Smooth muscle cell (in vitro differentiated cells): ENCODE data around the gene GRID1. TPM values are rescaled to one million over a fixed set of nuclear protein-coding genes. Genes with fewer than 3 reads are reported as not detected.

Source experiments
- DNase-seq: peaks from one replicate; lab custom pipeline; 2025; ENCODE audit not compliant: unreplicated experiment; lab: John Stamatoyannopoulos, UW
- H2AFZ ChIP-seq: fragments of 200-600 bp; sonication (generic); 2 replicates; pipeline ENCODE4 v1.6.0; 2016; ENCODE audit warnings: antibody characterized with exemption, low read depth, mild to moderate bottlenecking
- H3F3A ChIP-seq: fragments of 200-600 bp; sonication (generic); 2 replicates; pipeline ENCODE4 v1.6.0; 2017; ENCODE audit warnings: antibody characterized with exemption, low read depth
- H3K27ac ChIP-seq: fragments of 200-600 bp; sonication (generic); 2 replicates; pipeline ENCODE4 v1.5.1; 2016; ENCODE audit warnings: low read depth, mild to moderate bottlenecking
- H3K27me3 ChIP-seq: fragments of 200-600 bp; sonication (generic); 2 replicates; pipeline ENCODE4 v1.6.1; 2016; ENCODE audit warnings: low read depth, mild to moderate bottlenecking
- H3K36me3 ChIP-seq: fragments of 200-600 bp; sonication (generic); 2 replicates; pipeline ENCODE4 v1.5.1; 2016; ENCODE audit warnings: low read depth
- H3K4me1 ChIP-seq: fragments of 200-600 bp; sonication (generic); 2 replicates; pipeline ENCODE4 v1.5.1; 2016; ENCODE audit warnings: low read depth
- H3K4me2 ChIP-seq: fragments of 200-600 bp; sonication (generic); 2 replicates; pipeline ENCODE4 v1.6.0; 2016; ENCODE audit warnings: mild to moderate bottlenecking
- H3K4me3 ChIP-seq: fragments of 200-600 bp; sonication (generic); 2 replicates; pipeline ENCODE4 v1.5.1; 2016; ENCODE audit warnings: mild to moderate bottlenecking
- H3K79me2 ChIP-seq: fragments of 200-600 bp; sonication (generic); 2 replicates; pipeline ENCODE4 v1.6.0; 2016; ENCODE audit warnings: low read depth, mild to moderate bottlenecking
- H3K9ac ChIP-seq: fragments of 200-600 bp; sonication (generic); 2 replicates; pipeline ENCODE4 v1.6.0; 2016; ENCODE audit warnings: low read depth
- H3K9me3 ChIP-seq: fragments of 200-600 bp; sonication (generic); replicated peaks from 2 replicates; pipeline ENCODE4 v1.5.1; 2016; ENCODE audit warnings: low read depth
- H4K20me1 ChIP-seq: fragments of 200-600 bp; sonication (generic); 2 replicates; pipeline ENCODE4 v1.6.0; 2016; ENCODE audit warnings: low read depth
- WGBS: methylation state at CpG from one replicate; pipeline ENCODE4 v1.1.7; 2016; ENCODE audit warnings: low lambda C conversion rate; 5-methylcytosine and 5-hydroxymethylcytosine counted together
- polyA plus RNA-seq: library from polyadenylated mRNA; unstranded; fragments of >200 nt; fragmentation: Nextera tagmentation; extraction: Ambion mirVana; gene quantifications from 2 replicates; pipeline ENCODE4 v1.2.1, GENCODE V29; 2016
- total RNA-seq: library from RNA; depleted of rRNA; stranded (reverse); fragments of >200 nt; gene quantifications from 2 replicates; pipeline ENCODE4 v1.2.3, GENCODE V29; 2014
- TF ChIP-seq, protein P1 (sequence below): fragments of 200-600 bp; sonication (generic); IDR thresholded peaks from 2 replicates; pipeline ENCODE4 v1.5.1; 2017; ENCODE audit warnings: borderline replicate concordance, mild to moderate bottlenecking, antibody characterized with exemption; ENCODE audit not compliant: insufficient read depth, poor library complexity, severe bottlenecking

Gene GRID1
- total and polyA plus RNA-seq, 2 experiments from 2014 or later, result 4.4 to 7.4 TPM

DNA sequence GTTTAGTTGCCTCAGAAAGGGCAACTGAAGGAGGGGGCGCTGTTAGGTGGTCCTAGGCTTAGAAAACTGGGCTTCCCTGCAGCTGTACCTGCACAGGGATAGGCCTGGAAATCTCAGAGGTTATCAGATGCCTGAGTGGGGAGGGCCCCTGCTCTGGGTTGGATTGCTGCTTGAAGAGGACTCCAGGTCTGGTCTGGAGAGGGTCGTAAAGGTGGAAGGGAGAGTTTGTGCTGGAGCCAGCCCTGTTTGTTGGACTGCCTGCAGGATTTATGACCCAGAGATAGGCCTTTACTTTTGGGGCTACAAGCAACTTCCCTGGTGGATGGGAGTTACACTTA lies 765.9 kb downstream of the GRID1 start:
- Histone ChIP-seq H3K4me2 (no peak overlapping the region), H3K36me3 (no peaks in the 10 kb centered on the region), H3K27me3 (no peaks in the 10 kb centered on the region), H3K79me2 (no peaks in the 10 kb centered on the region), H2AFZ (no peak overlapping the region), H3F3A (no peaks in the 10 kb centered on the region), H4K20me1 (no peaks in the 10 kb centered on the region), H3K9ac (no peak overlapping the region), H3K4me3 (no peak overlapping the region), H3K9me3 (no peaks in the 10 kb centered on the region), H3K27ac (no peak overlapping the region), H3K4me1 (no peaks in the 10 kb centered on the region)
- TF ChIP-seq, protein P1, sequence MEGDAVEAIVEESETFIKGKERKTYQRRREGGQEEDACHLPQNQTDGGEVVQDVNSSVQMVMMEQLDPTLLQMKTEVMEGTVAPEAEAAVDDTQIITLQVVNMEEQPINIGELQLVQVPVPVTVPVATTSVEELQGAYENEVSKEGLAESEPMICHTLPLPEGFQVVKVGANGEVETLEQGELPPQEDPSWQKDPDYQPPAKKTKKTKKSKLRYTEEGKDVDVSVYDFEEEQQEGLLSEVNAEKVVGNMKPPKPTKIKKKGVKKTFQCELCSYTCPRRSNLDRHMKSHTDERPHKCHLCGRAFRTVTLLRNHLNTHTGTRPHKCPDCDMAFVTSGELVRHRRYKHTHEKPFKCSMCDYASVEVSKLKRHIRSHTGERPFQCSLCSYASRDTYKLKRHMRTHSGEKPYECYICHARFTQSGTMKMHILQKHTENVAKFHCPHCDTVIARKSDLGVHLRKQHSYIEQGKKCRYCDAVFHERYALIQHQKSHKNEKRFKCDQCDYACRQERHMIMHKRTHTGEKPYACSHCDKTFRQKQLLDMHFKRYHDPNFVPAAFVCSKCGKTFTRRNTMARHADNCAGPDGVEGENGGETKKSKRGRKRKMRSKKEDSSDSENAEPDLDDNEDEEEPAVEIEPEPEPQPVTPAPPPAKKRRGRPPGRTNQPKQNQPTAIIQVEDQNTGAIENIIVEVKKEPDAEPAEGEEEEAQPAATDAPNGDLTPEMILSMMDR, result no peak
- WGBS, result 74% methylated on average over 2 of the region's 2 CpGs
- no peak for DNase-seq

DNA sequence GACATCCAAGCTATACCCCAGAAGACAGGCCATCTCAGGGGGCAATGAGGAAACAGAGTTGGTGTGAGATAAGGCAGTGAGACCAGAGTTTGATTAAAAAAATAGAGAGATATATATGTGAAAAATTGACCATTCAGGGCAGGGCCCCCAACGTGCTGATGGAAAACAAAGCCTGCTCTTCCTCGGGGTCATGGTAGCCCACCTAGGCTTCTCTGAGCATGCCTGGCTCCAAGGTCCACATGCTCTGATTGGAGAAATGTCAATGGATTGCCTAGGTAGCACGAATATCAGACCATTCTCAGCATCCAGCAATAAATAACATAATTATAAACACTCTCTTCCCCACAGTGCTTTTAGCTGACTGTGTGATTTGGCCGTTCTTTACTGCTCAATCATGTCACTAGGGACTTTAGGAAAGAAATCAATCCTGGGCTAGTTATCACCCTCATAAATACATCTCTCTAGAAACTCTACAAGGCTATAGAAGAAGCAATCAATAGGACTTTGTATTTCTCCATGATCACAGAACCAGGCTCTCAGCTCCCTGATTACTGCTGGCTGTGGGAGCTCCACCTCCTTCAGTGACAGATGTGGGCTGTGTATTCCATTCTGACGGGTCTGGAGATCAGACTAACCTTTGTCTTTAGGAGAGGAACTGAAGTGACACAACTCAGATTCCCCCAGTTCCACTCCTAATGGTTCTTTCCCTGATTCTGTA lies 766.4 kb downstream of the GRID1 start:
- H3F3A ChIP-seq, result no peaks in the 10 kb centered on the region
- H3K4me3 ChIP-seq, result no peak overlapping the region
- H3K4me1 ChIP-seq, result no peaks in the 10 kb centered on the region
- H3K9ac ChIP-seq, result no peak overlapping the region
- H3K79me2 ChIP-seq, result no peaks in the 10 kb centered on the region
- H3K36me3 ChIP-seq, result no peaks in the 10 kb centered on the region
- WGBS, result 79% methylated on average over 5 of the region's 5 CpGs
- TF ChIP-seq, protein P1, result no peak
- H3K4me2 ChIP-seq, result no peak overlapping the region
- no peaks in the 10 kb centered on the region for H3K9me3 ChIP-seq
- no peaks in the 10 kb centered on the region for H4K20me1 ChIP-seq
- no peak overlapping the region for H3K27ac ChIP-seq
- no peak overlapping the region for H2AFZ ChIP-seq
- DNase-seq, result no peak
- H3K27me3 ChIP-seq, result no peaks in the 10 kb centered on the region

DNA sequence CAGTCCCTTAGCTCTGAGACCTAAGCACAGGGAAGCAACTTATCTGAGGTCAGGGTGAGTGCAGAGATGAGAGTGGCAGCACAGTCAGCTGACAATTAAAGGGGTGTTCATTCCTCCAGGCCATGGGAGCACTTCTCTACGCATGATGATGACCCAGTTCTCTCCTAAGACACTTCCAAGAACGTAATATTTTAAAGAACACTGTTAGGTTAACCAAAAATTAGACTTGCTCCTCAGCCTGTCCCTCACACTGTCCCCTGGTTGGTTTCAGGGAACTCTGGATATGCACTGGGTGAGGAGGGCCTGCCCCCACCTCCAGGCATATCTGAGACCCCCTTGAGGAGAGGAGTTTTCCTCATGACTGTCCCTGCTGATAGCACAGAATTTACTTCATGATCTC lies 767.5 kb downstream of the GRID1 start:
- no peaks in the 10 kb centered on the region for H3K27me3 ChIP-seq
- H3K4me2 ChIP-seq, result no peak overlapping the region
- no peak overlapping the region for H2AFZ ChIP-seq
- H4K20me1 ChIP-seq, result no peaks in the 10 kb centered on the region
- H3K36me3 ChIP-seq, result no peaks in the 10 kb centered on the region
- no peak overlapping the region for H3K27ac ChIP-seq
- H3K4me1 ChIP-seq, result no peaks in the 10 kb centered on the region
- DNase-seq, result no peak
- no peak overlapping the region for H3K4me3 ChIP-seq
- no peak overlapping the region for H3K9ac ChIP-seq
- no peaks in the 10 kb centered on the region for H3K9me3 ChIP-seq
- TF ChIP-seq, protein P1, result no peak
- no peaks in the 10 kb centered on the region for H3K79me2 ChIP-seq
- no peaks in the 10 kb centered on the region for H3F3A ChIP-seq
- 100% methylated on average over 2 of the region's 2 CpGs for WGBS

DNA sequence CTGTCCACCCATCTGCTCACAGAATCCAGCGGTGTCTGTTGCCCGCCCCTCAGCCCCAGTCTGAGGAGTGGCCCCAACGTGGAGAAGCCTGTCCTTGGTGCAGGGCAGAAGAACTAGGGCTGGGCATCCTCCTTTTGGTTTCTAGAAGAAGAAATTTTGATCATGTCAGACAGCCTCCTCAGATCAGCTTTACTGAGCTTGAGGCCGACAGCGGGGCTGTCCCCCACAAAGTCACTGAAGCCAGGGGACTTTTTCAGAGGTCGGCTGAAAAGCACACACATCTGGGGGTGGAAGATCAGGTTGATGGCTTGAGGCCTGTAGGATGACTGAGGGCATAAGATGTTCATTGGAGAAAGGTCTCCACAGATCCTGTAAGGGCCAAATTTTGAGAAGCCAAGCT lies 767.9 kb downstream of the GRID1 start:
- Histone ChIP-seq H3K9ac (no peak overlapping the region), H3K79me2 (no peaks in the 10 kb centered on the region), H3K36me3 (no peaks in the 10 kb centered on the region), H2AFZ (no peak overlapping the region), H4K20me1 (no peaks in the 10 kb centered on the region), H3K27me3 (no peaks in the 10 kb centered on the region), H3K9me3 (no peaks in the 10 kb centered on the region), H3K4me1 (no peaks in the 10 kb centered on the region), H3K4me3 (no peak overlapping the region), H3F3A (no peaks in the 10 kb centered on the region), H3K4me2 (no peak overlapping the region), H3K27ac (no peak overlapping the region)
- TF ChIP-seq, protein P1, result no peak
- no peak for DNase-seq
- 98% methylated on average over 6 of the region's 6 CpGs for WGBS
